ENCODE data around the gene GOLGA8M. TPM values are rescaled to one million over a fixed set of nuclear protein-coding genes. Genes with fewer than 3 reads are reported as not detected.
"Not testable (repeated sequence)": the region's sequence is repeated elsewhere in the genome, so short reads cannot be mapped to it uniquely, and the experiment has no call there.

GOLGA8M gene
- total RNA-seq, 1 donor from 2014 or later, result 1.1 TPM

GRCh38 chr15:28703927-28704326 is 8.3 kb downstream of the GOLGA8M start:
- H3K4me1 Mint-ChIP-seq (ENCODE audit: low read depth); H3K27me3 Mint-ChIP-seq (ENCODE audit: insufficient read depth); H3K4me3 Mint-ChIP-seq; DNase-seq (ENCODE audit: low spot score); H3K36me3 Mint-ChIP-seq (ENCODE audit: low read depth); H3K27ac Mint-ChIP-seq; H3K9me3 Mint-ChIP-seq; intact Hi-C loops (cut with micrococcal nuclease): not testable (repeated sequence)

- H3K27me3 Mint-ChIP-seq (ENCODE audit: insufficient read depth); H3K36me3 Mint-ChIP-seq (ENCODE audit: low read depth); H3K27ac Mint-ChIP-seq; H3K9me3 Mint-ChIP-seq; intact Hi-C loops (cut with micrococcal nuclease); H3K4me3 Mint-ChIP-seq; H3K4me1 Mint-ChIP-seq (ENCODE audit: low read depth); DNase-seq (ENCODE audit: low spot score): not testable (repeated sequence)
These were observed 9.8 kb downstream of the GOLGA8M start for GRCh38 chr15:28702427-28702826.

GRCh38 chr15:28694006-28694751 is 18.0 kb downstream of the GOLGA8M start:
- H3K27me3 Mint-ChIP-seq (ENCODE audit: insufficient read depth); H3K27ac Mint-ChIP-seq; H3K4me3 Mint-ChIP-seq; H3K4me1 Mint-ChIP-seq (ENCODE audit: low read depth); H3K9me3 Mint-ChIP-seq; intact Hi-C loops (cut with micrococcal nuclease); DNase-seq (ENCODE audit: low spot score); H3K36me3 Mint-ChIP-seq (ENCODE audit: low read depth): not testable (repeated sequence)

- H3K27me3 Mint-ChIP-seq (ENCODE audit: insufficient read depth); H3K9me3 Mint-ChIP-seq; H3K27ac Mint-ChIP-seq; H3K4me3 Mint-ChIP-seq; DNase-seq (ENCODE audit: low spot score); H3K36me3 Mint-ChIP-seq (ENCODE audit: low read depth); H3K4me1 Mint-ChIP-seq (ENCODE audit: low read depth); intact Hi-C loops (cut with micrococcal nuclease): not testable (repeated sequence)
These were observed 19.2 kb downstream of the GOLGA8M start for GRCh38 chr15:28693021-28693420.

GRCh38 chr15:28673533-28673932 is 38.7 kb downstream of the GOLGA8M start:
- H3K4me1 Mint-ChIP-seq (ENCODE audit: low read depth); H3K9me3 Mint-ChIP-seq; DNase-seq (ENCODE audit: low spot score); intact Hi-C loops (cut with micrococcal nuclease); H3K27ac Mint-ChIP-seq; H3K27me3 Mint-ChIP-seq (ENCODE audit: insufficient read depth); H3K36me3 Mint-ChIP-seq (ENCODE audit: low read depth); H3K4me3 Mint-ChIP-seq: not testable (repeated sequence)

- H3K36me3 Mint-ChIP-seq (ENCODE audit: low read depth); intact Hi-C loops (cut with micrococcal nuclease); H3K9me3 Mint-ChIP-seq; H3K27ac Mint-ChIP-seq; H3K4me3 Mint-ChIP-seq; DNase-seq (ENCODE audit: low spot score); H3K4me1 Mint-ChIP-seq (ENCODE audit: low read depth); H3K27me3 Mint-ChIP-seq (ENCODE audit: insufficient read depth): not testable (repeated sequence)
These were observed 40.1 kb downstream of the GOLGA8M start for GRCh38 chr15:28672122-28672521.

- H3K4me3 Mint-ChIP-seq; H3K36me3 Mint-ChIP-seq (ENCODE audit: low read depth); H3K4me1 Mint-ChIP-seq (ENCODE audit: low read depth); DNase-seq (ENCODE audit: low spot score); H3K27me3 Mint-ChIP-seq (ENCODE audit: insufficient read depth); intact Hi-C loops (cut with micrococcal nuclease); H3K27ac Mint-ChIP-seq; H3K9me3 Mint-ChIP-seq: not testable (repeated sequence)
These were observed 45.8 kb downstream of the GOLGA8M start for GRCh38 chr15:28666402-28666801.

- intact Hi-C loops (cut with micrococcal nuclease); DNase-seq (ENCODE audit: low spot score); H3K9me3 Mint-ChIP-seq; H3K27ac Mint-ChIP-seq; H3K4me1 Mint-ChIP-seq (ENCODE audit: low read depth); H3K36me3 Mint-ChIP-seq (ENCODE audit: low read depth); H3K4me3 Mint-ChIP-seq; H3K27me3 Mint-ChIP-seq (ENCODE audit: insufficient read depth): not testable (repeated sequence)
These were observed 47.6 kb downstream of the GOLGA8M start for GRCh38 chr15:28664575-28664974.

GRCh38 chr15:28663717-28664116 is 48.5 kb downstream of the GOLGA8M start:
- H3K4me3 Mint-ChIP-seq; H3K36me3 Mint-ChIP-seq (ENCODE audit: low read depth); H3K9me3 Mint-ChIP-seq; H3K4me1 Mint-ChIP-seq (ENCODE audit: low read depth); H3K27me3 Mint-ChIP-seq (ENCODE audit: insufficient read depth); DNase-seq (ENCODE audit: low spot score); intact Hi-C loops (cut with micrococcal nuclease); H3K27ac Mint-ChIP-seq: not testable (repeated sequence)

GRCh38 chr15:28660750-28661149 is 51.5 kb downstream of the GOLGA8M start:
- H3K9me3 Mint-ChIP-seq; intact Hi-C loops (cut with micrococcal nuclease); DNase-seq (ENCODE audit: low spot score); H3K27ac Mint-ChIP-seq; H3K4me1 Mint-ChIP-seq (ENCODE audit: low read depth); H3K4me3 Mint-ChIP-seq; H3K36me3 Mint-ChIP-seq (ENCODE audit: low read depth); H3K27me3 Mint-ChIP-seq (ENCODE audit: insufficient read depth): not testable (repeated sequence)

- H3K27ac Mint-ChIP-seq; H3K9me3 Mint-ChIP-seq; H3K36me3 Mint-ChIP-seq (ENCODE audit: low read depth); H3K4me3 Mint-ChIP-seq; intact Hi-C loops (cut with micrococcal nuclease); DNase-seq (ENCODE audit: low spot score); H3K4me1 Mint-ChIP-seq (ENCODE audit: low read depth); H3K27me3 Mint-ChIP-seq (ENCODE audit: insufficient read depth): not testable (repeated sequence)
These were observed 56.2 kb downstream of the GOLGA8M start for GRCh38 chr15:28656018-28656360.

- H3K4me1 Mint-ChIP-seq (ENCODE audit: low read depth); H3K4me3 Mint-ChIP-seq; H3K27ac Mint-ChIP-seq; H3K36me3 Mint-ChIP-seq (ENCODE audit: low read depth); H3K27me3 Mint-ChIP-seq (ENCODE audit: insufficient read depth); intact Hi-C loops (cut with micrococcal nuclease); DNase-seq (ENCODE audit: low spot score); H3K9me3 Mint-ChIP-seq: not testable (repeated sequence)
These were observed 56.7 kb downstream of the GOLGA8M start for GRCh38 chr15:28655329-28656017.

GRCh38 chr15:28654194-28654593 is 58.0 kb downstream of the GOLGA8M start:
- intact Hi-C loops (cut with micrococcal nuclease); H3K9me3 Mint-ChIP-seq; DNase-seq (ENCODE audit: low spot score); H3K4me3 Mint-ChIP-seq; H3K36me3 Mint-ChIP-seq (ENCODE audit: low read depth); H3K4me1 Mint-ChIP-seq (ENCODE audit: low read depth); H3K27ac Mint-ChIP-seq; H3K27me3 Mint-ChIP-seq (ENCODE audit: insufficient read depth): not testable (repeated sequence)

GRCh38 chr15:28652538-28652937 is 59.7 kb downstream of the GOLGA8M start:
- H3K27ac Mint-ChIP-seq; DNase-seq (ENCODE audit: low spot score); H3K4me3 Mint-ChIP-seq; H3K4me1 Mint-ChIP-seq (ENCODE audit: low read depth); H3K36me3 Mint-ChIP-seq (ENCODE audit: low read depth); H3K27me3 Mint-ChIP-seq (ENCODE audit: insufficient read depth); H3K9me3 Mint-ChIP-seq; intact Hi-C loops (cut with micrococcal nuclease): not testable (repeated sequence)

Data from activated T-helper 1 cell treated with anti-CD3 and anti-CD28 coated beads, Interleukin-12 subunit alpha, Interleukin-12 subunit beta, Interleukin-2, Interleukin-4 antibody, amounts not matched to agents 30 ng/mL and 10 ng/mL and 1 ng/mL, durations not matched to agents 14 hours and 24 hours and 36 hours (primary cell).